GM19351 (cell line): ENCODE measurements around the gene ACAP3.

ENCODE experiments used
- ATAC-seq: cut with Tn5 transposase; IDR thresholded peaks from one replicate; pipeline ENCODE4 v1.9.1; 2021; ENCODE audit warnings: mild to moderate bottlenecking, moderate library complexity; ENCODE audit not compliant: unreplicated experiment

Gene ACAP3

GRCh38 chr1:1345860-1346500 lies 38.2 kb upstream of the ACAP3 start:
- ATAC-seq, result no peak

- ATAC-seq, result no peak
These were observed 37.7 kb upstream of the ACAP3 start for GRCh38 chr1:1345384-1345783.

- no peak for ATAC-seq
These were observed 37.1 kb upstream of the ACAP3 start for GRCh38 chr1:1344655-1345361.

- no peak for ATAC-seq
These were observed 36.2 kb upstream of the ACAP3 start for GRCh38 chr1:1343811-1344421.

- ATAC-seq, result no peak
These were observed 34.9 kb upstream of the ACAP3 start for GRCh38 chr1:1342584-1343115.

- ATAC-seq, result no peak
These were observed 34.4 kb upstream of the ACAP3 start for GRCh38 chr1:1342061-1342562.

- ATAC-seq, result no peak
These were observed 33.9 kb upstream of the ACAP3 start for GRCh38 chr1:1341549-1342021.

- ATAC-seq, result no peak
These were observed 33.2 kb upstream of the ACAP3 start for GRCh38 chr1:1340791-1341548.

GRCh38 chr1:1340185-1340584 lies 32.5 kb upstream of the ACAP3 start:
- ATAC-seq, result no peak

- no peak for ATAC-seq
These were observed 30.5 kb upstream of the ACAP3 start for GRCh38 chr1:1338278-1338677.

GRCh38 chr1:1337793-1338147 lies 30.0 kb upstream of the ACAP3 start:
- ATAC-seq, result no peak

GRCh38 chr1:1336931-1337792 lies 29.4 kb upstream of the ACAP3 start:
- ATAC-seq, result no peak

- no peak for ATAC-seq
These were observed 28.7 kb upstream of the ACAP3 start for GRCh38 chr1:1336446-1336845.

GRCh38 chr1:1335792-1336248 lies 28.1 kb upstream of the ACAP3 start:
- no peak for ATAC-seq

GRCh38 chr1:1335283-1335682 lies 27.6 kb upstream of the ACAP3 start:
- ATAC-seq, result no peak

GRCh38 chr1:1334835-1335234 lies 27.1 kb upstream of the ACAP3 start:
- no peak for ATAC-seq

GRCh38 chr1:1333551-1334241 lies 26.0 kb upstream of the ACAP3 start:
- ATAC-seq, result no peak

GRCh38 chr1:1332774-1333480 lies 25.2 kb upstream of the ACAP3 start:
- no peak for ATAC-seq
